SIG-M5 (cell line): Measurements from ENCODE around the gene TBC1D20.
"Not testable (repeated sequence)": the region's sequence is repeated elsewhere in the genome, so short reads cannot be mapped to it uniquely, and the experiment has no call there.

Experiments used
- DNase-seq: peaks from one replicate; lab custom pipeline; 2025; lab: John Stamatoyannopoulos, UW

The TBC1D20 gene

GRCh38 chr20:462199-462991 lies at the start of gene TBC1D20:
Gene TBC1D20 (minus strand): TSS chr20:462533. CDS start chr20:462405, 128 bp downstream.
- DNase-seq, result peak; percentile 28

GRCh38 chr20:510328-511057 lies 48.2 kb upstream of the TBC1D20 start:
- not testable (repeated sequence) for DNase-seq

DNA sequence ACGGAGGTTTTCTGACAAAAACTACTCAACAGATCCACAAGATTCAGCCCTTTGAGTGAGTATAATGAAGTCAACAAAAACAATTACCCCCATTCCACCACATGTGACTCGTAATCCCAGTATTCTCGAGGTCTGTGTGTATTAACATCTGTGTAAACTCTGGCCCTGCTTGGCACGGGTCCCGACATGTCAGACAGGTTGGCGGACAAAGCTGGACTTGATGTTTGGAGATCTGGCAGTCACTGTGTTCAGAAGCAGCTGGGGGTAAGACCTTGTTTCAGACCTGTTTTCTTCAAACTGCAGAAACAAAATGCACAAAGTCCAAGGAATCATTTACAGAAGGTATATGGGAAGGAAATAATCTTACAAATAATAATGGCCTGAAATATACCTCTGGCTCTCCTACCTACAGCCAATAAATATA lies 46.0 kb upstream of the TBC1D20 start:
- not testable (repeated sequence) for DNase-seq

GRCh38 chr20:507761-508332 lies 45.5 kb upstream of the TBC1D20 start:
- DNase-seq, result no peak

DNA sequence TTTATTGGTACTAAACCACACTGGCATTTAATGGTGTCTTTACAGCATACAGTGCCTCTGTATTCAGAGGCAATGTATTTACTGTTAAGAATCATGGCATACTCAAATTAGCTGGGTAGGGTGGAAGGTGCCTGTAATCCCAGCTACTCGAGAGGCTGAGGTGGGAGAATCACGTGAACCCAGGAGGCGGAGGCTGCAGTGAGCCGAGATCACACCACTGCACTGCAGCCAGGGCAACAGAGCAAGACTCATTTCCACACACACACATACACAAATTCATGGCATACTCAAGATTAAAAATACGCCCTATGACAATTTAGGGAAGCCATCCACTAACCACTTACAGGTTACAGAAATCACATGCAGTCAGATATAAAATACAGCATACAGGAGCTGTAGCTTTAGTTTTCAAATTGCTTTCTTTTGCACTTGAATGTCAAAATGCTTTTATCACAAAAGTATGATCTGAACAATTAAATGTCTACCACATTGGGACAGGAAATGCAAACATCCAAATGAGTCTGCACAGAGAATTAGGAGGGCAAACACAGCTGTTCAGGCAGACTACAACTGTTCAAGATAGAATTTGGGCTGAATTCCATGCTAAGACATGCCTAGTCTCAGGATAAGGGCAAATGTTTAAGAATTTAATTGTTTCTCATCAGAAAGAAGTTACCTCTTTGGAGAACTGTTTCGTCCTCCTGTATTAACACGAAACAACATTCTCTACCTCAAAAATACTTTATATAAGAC lies 44.8 kb upstream of the TBC1D20 start:
- DNase-seq, result no peak

- DNase-seq, result no peak
Measured at GRCh38 chr20:504632-505075, 42.3 kb upstream of the TBC1D20 start.

- no peak for DNase-seq
Measured at GRCh38 chr20:503048-503737, 40.9 kb upstream of the TBC1D20 start.

DNA sequence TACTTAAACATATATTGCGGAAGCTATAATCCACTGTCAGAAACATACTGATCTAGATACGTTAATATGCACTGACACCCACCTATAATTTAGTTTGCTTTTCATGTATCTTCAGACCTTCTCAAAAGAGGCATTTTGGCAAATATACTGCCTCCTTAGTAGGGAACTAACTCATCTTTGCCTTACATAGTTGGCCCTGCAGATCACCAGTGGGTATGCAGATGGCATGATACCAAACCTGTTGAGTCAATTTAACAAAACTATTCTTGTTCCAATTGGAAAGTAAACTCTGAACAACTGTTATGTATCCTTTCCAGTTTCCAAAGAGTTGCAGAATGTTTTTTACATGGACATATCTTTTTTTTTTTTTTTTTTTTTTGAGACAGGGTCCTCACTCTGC lies 35.6 kb upstream of the TBC1D20 start:
- no peak for DNase-seq

DNA sequence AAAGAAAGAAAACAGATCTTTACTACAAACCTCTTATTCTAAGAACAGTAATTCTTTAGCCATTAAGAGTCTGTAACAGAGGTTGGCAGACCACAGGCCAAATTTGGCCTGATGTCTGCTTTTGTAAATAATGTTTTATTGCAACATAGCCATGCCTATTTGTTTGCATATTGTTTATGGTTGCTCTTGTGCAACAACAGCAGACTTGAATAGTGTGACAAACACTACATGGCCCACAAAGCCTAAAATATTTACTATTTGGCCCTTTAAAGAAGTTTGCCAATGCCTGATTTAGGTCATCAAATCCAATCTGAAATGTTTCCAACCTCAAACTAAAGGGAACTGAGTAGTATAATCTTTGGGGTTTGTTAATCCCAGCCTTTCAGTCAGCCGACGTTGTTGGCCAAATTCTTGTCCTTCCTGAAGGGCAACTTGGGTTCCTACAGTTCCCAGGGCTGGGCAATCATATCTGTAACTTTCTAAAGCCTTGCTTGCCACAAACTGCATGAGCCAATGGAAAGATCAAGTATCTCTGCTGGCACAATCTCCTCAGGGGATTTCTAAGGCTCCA lies 33.9 kb upstream of the TBC1D20 start:
- DNase-seq, result no peak

DNA sequence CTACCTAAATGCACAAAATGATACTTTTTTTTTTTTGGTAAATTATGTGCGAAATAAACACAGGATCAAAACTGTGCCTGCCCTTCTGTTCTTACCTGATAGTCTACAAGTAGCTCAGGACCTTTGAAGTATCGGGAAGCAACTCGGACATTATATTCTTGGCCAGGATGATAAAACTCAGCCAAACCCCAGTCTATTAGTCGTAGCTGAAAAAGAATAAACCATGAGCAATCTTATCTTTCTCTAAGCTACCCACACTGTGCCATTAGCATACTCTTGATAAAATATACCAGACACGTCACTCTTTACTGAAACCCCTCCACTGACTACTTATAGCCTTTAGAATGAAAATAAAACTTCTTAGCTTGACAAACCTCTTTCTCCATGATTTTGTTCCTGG lies 29.8 kb upstream of the TBC1D20 start:
- DNase-seq, result no peak

DNA sequence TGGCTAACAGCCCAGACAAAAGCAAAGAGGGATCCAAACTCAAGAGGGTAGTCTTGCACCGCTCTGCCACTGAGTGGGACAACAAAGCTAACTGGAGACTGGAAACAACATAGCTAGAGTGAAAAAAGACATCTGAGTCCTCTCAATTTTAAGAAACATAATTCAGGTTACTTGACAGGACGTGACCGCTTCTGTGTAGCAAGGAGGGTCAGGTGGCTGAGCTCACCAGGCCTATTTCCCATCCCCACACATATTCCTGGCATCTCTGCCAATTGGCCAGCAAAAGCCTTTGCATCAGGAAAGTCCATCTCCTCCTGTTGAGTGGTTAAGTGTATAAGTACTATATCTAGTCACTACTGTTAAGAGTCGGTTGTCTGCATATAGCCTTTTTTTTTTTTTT lies 25.3 kb upstream of the TBC1D20 start:
- no peak for DNase-seq

DNA sequence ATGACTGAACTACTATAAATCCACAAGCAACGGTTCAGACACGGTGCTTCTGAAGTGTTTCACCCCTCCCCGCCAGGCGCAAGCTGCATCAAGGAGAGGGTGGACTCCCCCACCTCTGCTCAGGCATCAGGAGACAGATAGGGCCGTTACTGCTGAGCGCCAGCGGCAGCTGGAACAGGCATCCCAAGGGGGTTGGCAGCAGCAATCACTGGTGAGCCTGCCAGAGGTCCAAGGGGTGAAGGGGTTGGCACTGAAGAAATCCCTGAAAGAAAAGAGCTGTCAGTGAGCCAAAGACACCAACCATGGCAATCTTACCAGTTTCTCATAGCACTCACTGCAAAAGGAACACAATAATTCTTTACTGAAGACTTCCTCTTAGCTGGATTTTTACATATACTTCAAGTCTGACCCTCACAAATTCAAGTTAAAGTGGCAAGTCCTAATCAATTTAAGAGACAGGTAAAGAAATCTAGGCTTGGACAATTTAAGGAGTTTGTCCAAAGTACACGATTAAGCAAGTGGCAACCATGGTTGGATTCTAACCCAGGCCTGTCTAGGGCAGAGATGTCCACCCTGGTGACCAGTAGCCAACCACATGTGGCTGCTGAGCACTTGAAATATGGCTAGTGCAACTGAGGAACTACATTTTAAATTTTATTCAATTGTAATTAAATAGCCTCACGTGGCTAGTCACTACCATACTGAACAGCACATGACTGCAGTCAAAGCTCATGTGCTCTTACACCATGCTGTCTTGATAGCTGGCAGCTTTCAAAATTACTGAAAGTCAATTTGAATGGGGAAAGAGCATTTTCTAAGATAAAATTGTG lies 21.7 kb upstream of the TBC1D20 start:
- no peak for DNase-seq

GRCh38 chr20:481167-481566 lies 18.8 kb upstream of the TBC1D20 start:
- DNase-seq, result no peak

DNA sequence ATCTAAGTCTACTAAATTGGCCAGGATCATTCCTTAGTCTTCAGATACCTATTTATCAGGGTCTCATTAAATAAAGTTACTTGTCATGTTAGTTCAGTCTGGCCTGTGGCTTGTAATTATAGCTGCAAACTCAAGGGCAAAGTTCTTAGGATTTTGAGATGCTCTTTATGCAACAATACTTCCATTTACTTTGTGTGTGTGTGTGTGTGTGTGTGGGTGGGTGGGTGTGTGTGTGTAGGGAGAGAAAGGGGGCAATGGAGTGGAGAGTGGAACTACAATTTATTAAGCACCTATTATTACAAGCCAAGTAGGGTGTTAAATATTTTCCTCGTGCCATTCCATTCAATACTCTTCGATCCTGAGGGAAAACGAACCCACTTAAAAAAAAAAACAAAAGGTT lies 17.7 kb upstream of the TBC1D20 start:
- no peak for DNase-seq

GRCh38 chr20:479487-479886 lies 17.2 kb upstream of the TBC1D20 start:
- no peak for DNase-seq

DNA sequence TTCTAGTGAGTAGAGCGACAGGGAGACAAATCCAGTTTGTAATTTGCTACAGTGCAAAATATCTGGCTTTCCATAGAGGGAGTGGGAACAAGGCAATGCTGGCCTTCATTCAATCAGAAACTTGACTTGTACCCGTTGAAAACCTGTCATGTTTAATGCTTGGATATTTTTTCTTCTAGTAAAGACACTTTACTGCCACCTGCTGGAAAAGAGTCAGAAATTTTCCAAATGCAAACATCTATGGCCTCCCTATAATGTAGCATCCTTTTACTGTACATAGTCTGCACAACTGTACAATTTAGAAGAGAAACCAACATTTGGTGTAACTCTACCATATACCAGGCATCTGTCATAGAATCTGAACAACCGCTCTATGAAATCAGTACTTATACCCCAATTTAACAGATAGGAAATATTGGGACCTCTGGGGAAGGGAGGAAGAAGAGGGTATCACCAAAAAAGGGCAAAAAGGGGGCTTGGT lies 16.7 kb upstream of the TBC1D20 start:
- DNase-seq, result no peak

GRCh38 chr20:478010-478948 lies 15.9 kb upstream of the TBC1D20 start:
- no peak for DNase-seq

DNA sequence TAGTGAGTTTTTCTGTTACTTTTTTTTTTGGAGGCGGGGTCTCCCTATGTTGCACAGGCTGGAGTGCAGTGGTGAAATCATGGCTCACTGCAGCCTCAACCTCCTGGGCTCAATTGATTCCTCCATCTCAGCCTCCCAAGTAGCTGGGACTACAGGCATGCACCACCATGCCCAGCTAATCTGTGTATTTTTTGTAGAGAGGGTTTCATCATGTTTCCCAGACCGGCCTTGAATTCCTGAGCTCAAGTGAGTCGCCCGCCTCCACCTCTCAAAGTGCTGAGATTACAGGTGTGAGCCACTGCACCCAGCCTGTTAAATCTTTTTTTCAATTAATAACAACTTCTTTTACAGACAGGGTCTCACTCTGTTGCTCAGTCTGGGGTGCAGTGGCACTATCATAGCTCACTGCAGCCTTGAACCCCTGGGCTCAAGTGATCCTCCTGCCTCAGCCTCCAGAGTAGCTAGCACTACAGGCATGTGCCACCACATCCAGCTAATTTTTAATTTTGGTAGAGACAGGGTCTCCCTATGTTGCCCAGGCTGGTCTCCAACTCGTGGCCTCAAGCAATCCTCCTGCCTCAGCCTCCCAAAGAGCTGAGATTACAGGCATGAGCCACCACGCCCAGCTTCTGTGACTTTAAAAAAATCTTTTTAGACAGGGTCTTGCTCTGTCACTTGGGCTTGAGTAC lies 14.4 kb upstream of the TBC1D20 start:
- DNase-seq, result not testable (repeated sequence)
